Ectodermal cell (in vitro differentiated cells): ENCODE data around the gene SOX2.

Experiments used
- H3K27ac ChIP-seq: 2 replicates; pipeline ENCODE4 v1.7.0; 2013; ENCODE audit warnings: mild to moderate bottlenecking, low read depth, low read length; ENCODE audit not compliant: insufficient read depth, poor library complexity, severe bottlenecking
- H3K27me3 ChIP-seq: 2 replicates; pipeline ENCODE4 v1.7.0; 2013; ENCODE audit warnings: mild to moderate bottlenecking, low read length; ENCODE audit not compliant: insufficient read depth, control insufficient read depth, poor library complexity, severe bottlenecking
- H3K36me3 ChIP-seq: one replicate; pipeline ENCODE4 v1.7.0; 2013; ENCODE audit warnings: low read length; ENCODE audit not compliant: control insufficient read depth, insufficient read depth
- H3K4me1 ChIP-seq: one replicate; pipeline ENCODE4 v1.7.0; 2013; ENCODE audit warnings: low read length; ENCODE audit not compliant: control insufficient read depth, insufficient read depth
- H3K4me3 ChIP-seq: 2 replicates; pipeline ENCODE4 v1.7.0; 2013; ENCODE audit warnings: low read depth, low read length, control low read depth; ENCODE audit not compliant: insufficient read depth
- H3K9me3 ChIP-seq: 2 replicates; pipeline ENCODE4 v1.7.0; 2013; ENCODE audit warnings: mild to moderate bottlenecking, low read length, moderate library complexity; ENCODE audit not compliant: control insufficient read depth
- WGBS, 2 experiments: methylation state at CpG; one replicate each; pipeline ENCODE4 v1.1.7; 2013; ENCODE audit warnings: missing lambda C conversion rate in 2 of 2; 5-methylcytosine and 5-hydroxymethylcytosine counted together

Gene SOX2

DNA sequence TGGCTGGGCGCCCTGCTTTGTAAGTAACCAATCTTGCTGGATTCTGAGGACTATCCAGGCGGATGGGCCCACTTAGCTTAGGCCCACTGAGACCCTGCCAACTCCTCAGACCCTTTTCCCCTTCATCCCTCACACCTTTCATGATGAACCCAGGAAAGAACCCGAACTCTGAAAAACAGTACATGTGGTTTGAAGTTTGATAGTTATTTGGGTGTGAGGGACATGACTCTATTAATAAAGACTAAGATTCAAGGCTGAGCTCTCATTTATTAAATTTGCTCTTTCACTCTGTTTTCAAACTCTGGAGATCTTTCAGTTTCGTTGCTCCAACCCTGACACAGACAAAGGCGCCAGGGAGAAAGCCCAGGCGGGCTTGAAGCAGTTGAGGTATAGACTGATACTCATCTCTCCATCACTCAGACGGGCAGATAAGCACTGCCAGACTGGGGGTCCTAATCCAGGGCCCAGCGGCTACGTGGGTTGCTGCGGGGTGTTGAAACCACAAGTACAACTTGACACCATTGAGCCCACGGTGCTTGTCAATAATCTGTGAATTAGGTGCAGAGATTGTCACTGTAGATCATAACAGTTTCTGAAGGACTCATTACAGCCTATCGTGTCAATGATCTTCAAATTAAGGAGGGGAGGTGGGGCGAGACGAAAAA is 7.2 kb upstream of the SOX2 start:
- H3K27me3 ChIP-seq, result peaks cover 18% of the 10 kb centered on the region
- 83 to 87% methylated on average over 13 to 14 of the region's 14 CpGs for WGBS, 2 experiments
- no peaks in the 10 kb centered on the region for H3K9me3 ChIP-seq
- H3K4me1 ChIP-seq, result peaks cover 45% of the 10 kb centered on the region
- H3K4me3 ChIP-seq, result no peak overlapping the region
- no peak overlapping the region for H3K27ac ChIP-seq
- H3K36me3 ChIP-seq, result no peaks in the 10 kb centered on the region

DNA sequence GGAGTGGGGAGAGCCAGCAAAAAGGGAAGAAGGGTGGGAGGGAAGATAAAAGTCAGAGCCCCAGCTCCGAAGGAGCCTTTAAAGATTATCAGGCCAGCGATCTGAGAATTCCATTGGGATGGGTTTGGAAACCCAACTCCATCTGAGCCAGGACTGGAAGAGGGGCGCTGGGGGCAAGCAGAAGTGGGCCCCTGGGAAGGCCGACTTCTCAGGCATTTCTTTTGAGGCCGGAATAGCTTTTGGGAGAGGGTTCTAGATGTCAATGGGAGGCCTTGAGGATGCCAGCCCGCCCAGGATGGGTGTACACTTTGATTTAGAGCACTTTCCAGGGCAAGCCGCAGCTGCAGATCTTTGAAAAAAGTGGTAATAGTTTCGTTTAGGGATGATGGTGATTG is 6.6 kb upstream of the SOX2 start:
- Histone ChIP-seq H3K27me3 (peaks cover 18% of the 10 kb centered on the region), H3K4me1 (peaks cover 45% of the 10 kb centered on the region)

DNA sequence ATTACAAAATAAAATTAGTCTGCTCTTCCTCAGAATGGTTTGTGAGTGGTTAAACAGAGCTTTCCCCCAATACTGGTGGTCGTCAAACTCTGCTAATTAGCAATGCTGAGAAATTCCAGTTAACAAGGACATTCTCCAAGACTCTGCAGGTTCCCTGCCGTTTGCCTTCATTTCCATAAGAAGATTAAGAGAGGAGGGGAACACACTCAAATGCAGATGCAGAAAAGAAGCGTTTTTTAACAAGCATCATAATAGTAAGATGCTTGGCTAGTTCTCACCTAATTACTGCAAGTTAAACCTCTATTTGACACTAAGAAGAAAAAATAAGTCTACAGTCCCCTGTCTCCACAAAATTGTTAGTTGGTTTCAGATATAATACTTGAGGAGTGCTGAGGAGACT is 3.7 kb upstream of the SOX2 start:
- peaks cover 9% of the 10 kb centered on the region for H3K36me3 ChIP-seq
- H3K27ac ChIP-seq, result peak overlapping the region; percentile 30
- peaks cover 54% of the 10 kb centered on the region for H3K4me1 ChIP-seq
- H3K27me3 ChIP-seq, result peaks cover 21% of the 10 kb centered on the region
- WGBS, 2 experiments, result 0% methylated on average over 2 to 3 of the region's 3 CpGs
- no peak overlapping the region for H3K4me3 ChIP-seq
- H3K9me3 ChIP-seq, result no peaks in the 10 kb centered on the region

More for the DNA sequence above, 6.6 kb upstream of the SOX2 start:
- H3K4me3 ChIP-seq, result no peak overlapping the region
- H3K9me3 ChIP-seq, result no peaks in the 10 kb centered on the region
- WGBS, 2 experiments, result 68 to 75% methylated on average over 8 of the region's 8 CpGs
- H3K36me3 ChIP-seq, result no peaks in the 10 kb centered on the region
- H3K27ac ChIP-seq, result no peak overlapping the region

DNA sequence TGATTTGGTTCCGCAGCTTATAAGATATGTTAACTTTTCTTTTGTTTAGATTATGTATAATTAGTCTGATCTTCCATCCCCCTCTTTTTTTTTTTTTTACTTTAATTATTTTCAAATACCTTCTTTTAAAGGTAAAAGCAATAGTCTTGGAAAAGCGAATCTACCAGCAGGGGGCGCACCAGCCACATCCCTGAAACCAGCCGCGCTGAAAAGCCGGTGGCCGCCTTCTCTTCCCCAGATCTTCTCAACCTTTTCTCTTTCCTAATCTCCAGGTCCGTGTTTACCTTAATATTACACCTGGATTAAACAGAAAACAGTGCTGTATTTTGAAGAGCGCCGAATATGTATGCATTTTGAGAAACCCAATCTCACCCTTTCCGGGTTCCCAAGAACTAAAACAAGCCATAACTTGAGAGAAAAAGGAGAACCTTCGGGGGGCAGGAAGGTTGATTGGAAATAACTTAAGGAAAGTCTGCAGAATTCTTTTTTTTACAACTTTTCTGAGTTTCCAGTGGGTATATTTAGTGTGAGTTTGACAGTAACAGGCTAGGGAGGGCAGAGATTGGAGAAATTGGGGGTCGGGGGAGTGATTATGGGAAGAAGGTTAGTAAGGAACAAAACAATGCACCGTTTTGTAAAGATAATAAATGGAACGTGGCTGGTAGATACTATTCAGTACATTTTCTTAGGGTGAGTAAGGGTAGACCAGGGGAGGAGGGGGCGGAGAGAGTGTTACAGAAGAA is 2.0 kb upstream of the SOX2 start:
- H3K4me3 ChIP-seq, result peak overlapping the region; percentile 97
- peak overlapping the region; percentile 96 for H3K27ac ChIP-seq
- H3K4me1 ChIP-seq, result peaks cover 51% of the 10 kb centered on the region
- H3K27me3 ChIP-seq, result peaks cover 12% of the 10 kb centered on the region
- 2 to 3% methylated on average over 13 to 16 of the region's 16 CpGs for WGBS, 2 experiments
- no peaks in the 10 kb centered on the region for H3K9me3 ChIP-seq
- H3K36me3 ChIP-seq, result peaks cover 11% of the 10 kb centered on the region

DNA sequence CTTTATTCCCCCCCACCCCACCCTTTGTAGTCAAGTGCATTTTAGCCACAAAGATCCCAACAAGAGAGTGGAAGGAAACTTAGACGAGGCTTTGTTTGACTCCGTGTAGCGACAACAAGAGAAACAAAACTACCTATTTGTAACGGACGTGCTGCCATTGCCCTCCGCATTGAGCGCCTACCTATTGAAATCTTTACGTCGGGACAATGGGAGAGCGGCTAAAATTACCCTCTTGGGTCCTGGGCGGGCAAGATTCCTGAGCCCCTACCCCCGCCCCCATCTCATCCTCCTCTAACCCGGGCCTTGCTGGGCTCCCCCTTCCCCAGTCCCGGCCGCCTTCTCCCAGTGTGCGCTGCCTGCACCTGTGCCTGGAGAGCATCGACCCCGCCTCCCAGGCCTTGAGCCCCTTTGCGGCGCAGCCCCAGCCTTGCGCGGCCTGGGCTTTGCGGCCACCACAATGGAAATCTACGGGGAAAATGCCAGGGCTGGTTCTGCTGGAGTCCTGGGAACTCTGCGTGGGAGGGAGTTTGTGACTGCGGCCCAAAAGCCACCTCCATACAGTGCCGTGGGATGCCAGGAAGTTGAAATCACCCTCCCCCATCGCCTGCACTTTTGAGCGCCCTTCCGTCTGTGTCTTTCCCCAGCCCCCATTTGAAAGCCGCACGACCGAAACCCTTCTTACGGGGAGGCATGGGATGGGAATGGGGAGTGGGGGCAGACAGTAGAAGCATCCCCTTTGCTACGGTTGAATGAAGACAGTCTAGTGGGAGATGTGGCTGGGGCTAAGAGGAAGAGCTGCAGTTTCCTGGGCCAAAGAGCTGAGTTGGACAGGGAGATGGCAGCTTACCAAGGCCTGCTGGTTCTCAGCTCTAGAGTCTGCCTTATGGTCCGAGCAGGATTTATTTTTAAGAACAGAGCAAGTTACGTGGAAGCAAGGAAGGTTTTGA is 1.1 kb upstream of the SOX2 start:
- Histone ChIP-seq H3K27ac (peak overlapping the region; percentile 96), H3K27me3 (peaks cover 12% of the 10 kb centered on the region)

GRCh38 chr3:181712226-181712552 is 464 bp downstream of the SOX2 start:
- peaks cover 12% of the 10 kb centered on the region for H3K27me3 ChIP-seq
- no peaks in the 10 kb centered on the region for H3K9me3 ChIP-seq
- H3K27ac ChIP-seq, result peak overlapping the region; percentile 96
- peak overlapping the region; percentile 97 for H3K4me3 ChIP-seq
- peaks cover 11% of the 10 kb centered on the region for H3K36me3 ChIP-seq
- WGBS, 2 experiments, result 0% methylated on average over 39 to 42 of the region's 44 CpGs
- H3K4me1 ChIP-seq, result peaks cover 31% of the 10 kb centered on the region

More for the DNA sequence above, 1.1 kb upstream of the SOX2 start:
- peak overlapping the region; percentile 97 for H3K4me3 ChIP-seq
- peaks cover 11% of the 10 kb centered on the region for H3K36me3 ChIP-seq
- H3K9me3 ChIP-seq, result no peaks in the 10 kb centered on the region
- H3K4me1 ChIP-seq, result peaks cover 42% of the 10 kb centered on the region
- 0% methylated on average over 37 of the region's 37 CpGs for WGBS, 2 experiments

GRCh38 chr3:181712553-181713279 is 991 bp downstream of the SOX2 start:
- Histone ChIP-seq H3K27me3 (peaks cover 12% of the 10 kb centered on the region), H3K4me1 (peaks cover 31% of the 10 kb centered on the region), H3K36me3 (peaks cover 11% of the 10 kb centered on the region), H3K27ac (peak overlapping the region; percentile 96), H3K9me3 (no peaks in the 10 kb centered on the region), H3K4me3 (peak overlapping the region; percentile 97)
- 0% methylated on average over 64 to 65 of the region's 65 CpGs for WGBS, 2 experiments

DNA sequence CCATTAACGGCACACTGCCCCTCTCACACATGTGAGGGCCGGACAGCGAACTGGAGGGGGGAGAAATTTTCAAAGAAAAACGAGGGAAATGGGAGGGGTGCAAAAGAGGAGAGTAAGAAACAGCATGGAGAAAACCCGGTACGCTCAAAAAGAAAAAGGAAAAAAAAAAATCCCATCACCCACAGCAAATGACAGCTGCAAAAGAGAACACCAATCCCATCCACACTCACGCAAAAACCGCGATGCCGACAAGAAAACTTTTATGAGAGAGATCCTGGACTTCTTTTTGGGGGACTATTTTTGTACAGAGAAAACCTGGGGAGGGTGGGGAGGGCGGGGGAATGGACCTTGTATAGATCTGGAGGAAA is 1.5 kb downstream of the SOX2 start:
- peaks cover 12% of the 10 kb centered on the region for H3K27me3 ChIP-seq
- H3K4me3 ChIP-seq, result peak overlapping the region; percentile 97
- 0% methylated on average over 4 to 10 of the region's 11 CpGs for WGBS, 2 experiments
- no peak overlapping the region for H3K27ac ChIP-seq
- H3K36me3 ChIP-seq, result peaks cover 11% of the 10 kb centered on the region
- H3K9me3 ChIP-seq, result no peaks in the 10 kb centered on the region
- peaks cover 31% of the 10 kb centered on the region for H3K4me1 ChIP-seq

DNA sequence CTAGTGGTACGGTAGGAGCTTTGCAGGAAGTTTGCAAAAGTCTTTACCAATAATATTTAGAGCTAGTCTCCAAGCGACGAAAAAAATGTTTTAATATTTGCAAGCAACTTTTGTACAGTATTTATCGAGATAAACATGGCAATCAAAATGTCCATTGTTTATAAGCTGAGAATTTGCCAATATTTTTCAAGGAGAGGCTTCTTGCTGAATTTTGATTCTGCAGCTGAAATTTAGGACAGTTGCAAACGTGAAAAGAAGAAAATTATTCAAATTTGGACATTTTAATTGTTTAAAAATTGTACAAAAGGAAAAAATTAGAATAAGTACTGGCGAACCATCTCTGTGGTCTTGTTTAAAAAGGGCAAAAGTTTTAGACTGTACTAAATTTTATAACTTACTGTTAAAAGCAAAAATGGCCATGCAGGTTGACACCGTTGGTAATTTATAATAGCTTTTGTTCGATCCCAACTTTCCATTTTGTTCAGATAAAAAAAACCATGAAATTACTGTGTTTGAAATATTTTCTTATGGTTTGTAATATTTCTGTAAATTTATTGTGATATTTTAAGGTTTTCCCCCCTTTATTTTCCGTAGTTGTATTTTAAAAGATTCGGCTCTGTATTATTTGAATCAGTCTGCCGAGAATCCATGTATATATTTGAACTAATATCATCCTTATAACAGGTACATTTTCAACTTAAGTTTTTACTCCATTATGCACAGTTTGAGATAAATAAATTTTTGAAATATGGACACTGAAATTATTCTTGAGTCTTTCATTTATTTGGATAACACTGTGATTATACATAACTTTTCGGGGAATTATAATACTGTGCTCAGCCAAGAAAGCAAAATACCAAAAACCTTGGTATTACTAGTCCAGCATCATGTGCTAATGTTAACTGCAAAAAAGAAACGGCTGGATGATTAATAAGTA is 2.2 kb downstream of the SOX2 start:
- H3K36me3 ChIP-seq, result peaks cover 11% of the 10 kb centered on the region
- 0 to 1% methylated on average over 4 to 8 of the region's 13 CpGs for WGBS, 2 experiments
- H3K4me3 ChIP-seq, result peak overlapping the region; percentile 97
- H3K27me3 ChIP-seq, result peaks cover 12% of the 10 kb centered on the region
- peaks cover 31% of the 10 kb centered on the region for H3K4me1 ChIP-seq
- peak overlapping the region; percentile 82 for H3K27ac ChIP-seq
- no peaks in the 10 kb centered on the region for H3K9me3 ChIP-seq
